Measurements from ENCODE around the gene KASH5.

DNA sequence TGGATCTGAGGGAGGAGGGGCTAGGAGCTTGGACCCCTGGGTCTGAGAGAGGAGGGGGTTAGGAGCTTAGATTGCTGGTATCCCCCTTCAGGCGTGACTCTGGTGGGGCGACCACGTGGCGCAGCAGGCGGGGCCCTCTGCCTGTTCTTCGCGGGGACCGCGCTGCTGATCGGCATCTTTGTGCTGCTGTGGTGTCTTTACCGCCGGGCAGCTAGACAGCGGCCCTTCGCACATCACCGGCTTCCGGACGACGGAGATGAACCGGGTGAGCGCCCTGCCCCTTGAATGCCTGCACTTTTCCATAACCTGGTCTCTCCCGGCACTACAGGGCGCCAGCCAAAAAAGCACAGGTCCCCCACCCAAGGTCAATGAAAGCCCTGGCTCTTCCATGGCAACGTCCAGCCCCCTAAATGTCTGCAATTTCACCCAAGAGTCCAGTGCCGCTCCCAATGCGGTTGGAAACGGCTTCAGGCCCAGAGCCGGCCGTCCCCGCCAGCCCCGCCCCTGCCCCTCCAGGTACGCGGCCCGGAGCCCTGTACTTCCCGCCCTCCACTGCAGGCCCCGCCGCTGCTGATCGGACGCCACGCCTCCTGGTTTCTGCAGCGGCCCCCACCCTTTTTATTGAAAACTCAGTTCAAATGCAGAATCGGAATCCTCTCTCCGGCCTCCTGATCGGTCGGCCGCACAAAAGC lies 40.0 kb downstream of the KASH5 start:
- TF ChIP-seq CTCF (IDR thresholded peaks at IDR 0.05) (no peak), RCOR1 (IDR thresholded peaks at IDR 0.05; ENCODE audit: low read depth, low read length) (no peak), JUNB (IDR thresholded peaks at IDR 0.05) (no peak), KDM5A (IDR thresholded peaks at IDR 0.05) (no peak), USF2 (IDR thresholded peaks at IDR 0.05) (peak; percentile 21; the same call in 1 of the 2 replicates), SMC3 (IDR thresholded peaks at IDR 0.05) (no peak), EP300 (IDR thresholded peaks at IDR 0.05) (no peak), MYC (IDR thresholded peaks at IDR 0.05; ENCODE audit: borderline replicate concordance, low read length) (no peak), MAX (IDR thresholded peaks at IDR 0.05) (peak; percentile 85), POLR2A (IDR thresholded peaks at IDR 0.05; ENCODE audit: low read length) (no peak), JUN (IDR thresholded peaks at IDR 0.05) (no peak), RFX5 (IDR thresholded peaks at IDR 0.05) (no peak), KDM1A (IDR thresholded peaks at IDR 0.05; ENCODE audit: low read depth) (no peak)
- TF ChIP-seq, protein P1, sequence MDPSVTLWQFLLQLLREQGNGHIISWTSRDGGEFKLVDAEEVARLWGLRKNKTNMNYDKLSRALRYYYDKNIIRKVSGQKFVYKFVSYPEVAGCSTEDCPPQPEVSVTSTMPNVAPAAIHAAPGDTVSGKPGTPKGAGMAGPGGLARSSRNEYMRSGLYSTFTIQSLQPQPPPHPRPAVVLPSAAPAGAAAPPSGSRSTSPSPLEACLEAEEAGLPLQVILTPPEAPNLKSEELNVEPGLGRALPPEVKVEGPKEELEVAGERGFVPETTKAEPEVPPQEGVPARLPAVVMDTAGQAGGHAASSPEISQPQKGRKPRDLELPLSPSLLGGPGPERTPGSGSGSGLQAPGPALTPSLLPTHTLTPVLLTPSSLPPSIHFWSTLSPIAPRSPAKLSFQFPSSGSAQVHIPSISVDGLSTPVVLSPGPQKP (IDR thresholded peaks at IDR 0.05; ENCODE audit: low read depth, low read length) = no peak

All from A549 (cell line).